K562 (cell line): ENCODE measurements around the gene UBE2E3. TPM values are rescaled to one million over a fixed set of nuclear protein-coding genes. Genes with fewer than 3 reads are reported as not detected.

ENCODE experiments used
- EP300 ChIP-seq: IDR thresholded peaks from 2 replicates; pipeline ENCODE4 v1.6.1; 2012; ENCODE audit warnings: low read length, improper control_type of control experiment
- ETV1 ChIP-seq: fragments of 450-650 bp; conservative IDR thresholded peaks from 2 replicates; pipeline ENCODE4 v1.6.1; 2016; ENCODE audit warnings: missing genetic modification characterization, control low read depth, low read depth, missing compliant biosample characterization
- PML ChIP-seq: IDR thresholded peaks from 2 replicates; pipeline ENCODE4 v1.6.1; 2012; ENCODE audit warnings: low read length, inconsistent platforms
- PRPF4 ChIP-seq: fragments of 200-400 bp; formaldehyde crosslinking; IDR thresholded peaks from one replicate; pipeline ENCODE4 v1.6.1; 2017; ENCODE audit warnings: low read length, low read depth, mild to moderate bottlenecking; ENCODE audit not compliant: insufficient read depth, poor library complexity, severe bottlenecking
- SLC30A9 ChIP-seq: fragments of 250-450 bp; sonication (Bioruptor Pico); IDR thresholded peaks from 2 replicates; pipeline ENCODE4 v1.8.0; 2022; ENCODE audit warnings: mild to moderate bottlenecking, moderate library complexity
- SMC3 ChIP-seq: conservative IDR thresholded peaks from 2 replicates; pipeline ENCODE4 v1.6.1; 2011; ENCODE audit warnings: low read depth, low read length, improper control_type of control experiment; ENCODE audit not compliant: insufficient read depth
- TAF9B ChIP-seq: fragments of 450-650 bp; IDR thresholded peaks from 2 replicates; pipeline ENCODE4 v1.6.1; 2018; ENCODE audit warnings: mild to moderate bottlenecking; ENCODE audit not compliant: partially characterized antibody
- ZNF184 ChIP-seq: sonication (generic); formaldehyde crosslinking; IDR thresholded peaks from 2 replicates; pipeline ENCODE4 v1.5.0; 2020; ENCODE audit warnings: missing genetic modification reagents
- ZNF431 ChIP-seq: sonication (generic); formaldehyde crosslinking; IDR thresholded peaks from 2 replicates; pipeline ENCODE4 v1.8.0; 2022; ENCODE audit warnings: mild to moderate bottlenecking, missing genetic modification reagents
- ZNF584 ChIP-seq: fragments of 200-800 bp; sonication (Bioruptor generic); IDR thresholded peaks from 2 replicates; pipeline ENCODE4 v1.6.1; 2016; ENCODE audit warnings: low read depth, mild to moderate bottlenecking, missing genetic modification characterization, missing compliant biosample characterization
- polyA plus RNA-seq, 8 experiments: library from polyadenylated mRNA; depleted of rRNA in 4 of 8; stranded (reverse) in 5 of 8; unstranded in 3 of 8; fragments of >200 nt; fragmentation: Nextera tagmentation in 2 of 8; fragmentation: Illumina TruSeq in 1 of 8; extraction: Ambion mirVana in 2 of 8; extraction: Trizol in 1 of 8; gene quantifications; 2 replicates each; pipeline versions ENCODE4 v1.2.1 to v1.2.3, GENCODE V29; 2011 to 2014; ENCODE audit warnings: inconsistent platforms in 1 of 8, missing spikeins in 1 of 8
- total RNA-seq, 7 experiments: library from RNA; depleted of rRNA in 6 of 7; stranded (reverse); fragments of >200 nt in 6 of 7; fragmentation: Illumina TruSeq in 2 of 7; extraction: Trizol in 2 of 7; gene quantifications; 2 replicates each; pipeline versions ENCODE4 v1.2.1 to v1.2.3, GENCODE V29; 2011 to 2021; ENCODE audit warnings: low replicate concordance in 1 of 7
- TF ChIP-seq, protein P1 (sequence below), 2 experiments: fragments of 450-650 bp; formaldehyde crosslinking in 1 of 2; IDR thresholded peaks; 2 replicates each; pipeline versions ENCODE4 v1.4.0 to v1.6.1; 2014 to 2020; ENCODE audit warnings: mild to moderate bottlenecking in 2 of 2, borderline replicate concordance in 1 of 2, low read depth in 1 of 2
- TF ChIP-seq, protein P2 (sequence below): IDR thresholded peaks from 2 replicates; pipeline ENCODE4 v1.6.1; 2014; ENCODE audit warnings: antibody characterized with exemption
- TF ChIP-seq, protein P3 (sequence below): fragments of 450-650 bp; formaldehyde crosslinking; IDR thresholded peaks from 2 replicates; pipeline ENCODE4 v1.4.0; 2020; ENCODE audit warnings: mild to moderate bottlenecking, moderate library complexity
- TF ChIP-seq, protein P4 (sequence below): fragments of 450-650 bp; formaldehyde crosslinking; conservative IDR thresholded peaks from 2 replicates; pipeline ENCODE4 v1.4.0; 2022; ENCODE audit warnings: mild to moderate bottlenecking, missing genetic modification characterization

Gene UBE2E3
- total and polyA plus RNA-seq, 9 of the 15 experiments (the other 6 are each of a cell fraction or from before 2014, with no cell fraction given), result 58.2 to 173 (median 78.0) TPM

DNA sequence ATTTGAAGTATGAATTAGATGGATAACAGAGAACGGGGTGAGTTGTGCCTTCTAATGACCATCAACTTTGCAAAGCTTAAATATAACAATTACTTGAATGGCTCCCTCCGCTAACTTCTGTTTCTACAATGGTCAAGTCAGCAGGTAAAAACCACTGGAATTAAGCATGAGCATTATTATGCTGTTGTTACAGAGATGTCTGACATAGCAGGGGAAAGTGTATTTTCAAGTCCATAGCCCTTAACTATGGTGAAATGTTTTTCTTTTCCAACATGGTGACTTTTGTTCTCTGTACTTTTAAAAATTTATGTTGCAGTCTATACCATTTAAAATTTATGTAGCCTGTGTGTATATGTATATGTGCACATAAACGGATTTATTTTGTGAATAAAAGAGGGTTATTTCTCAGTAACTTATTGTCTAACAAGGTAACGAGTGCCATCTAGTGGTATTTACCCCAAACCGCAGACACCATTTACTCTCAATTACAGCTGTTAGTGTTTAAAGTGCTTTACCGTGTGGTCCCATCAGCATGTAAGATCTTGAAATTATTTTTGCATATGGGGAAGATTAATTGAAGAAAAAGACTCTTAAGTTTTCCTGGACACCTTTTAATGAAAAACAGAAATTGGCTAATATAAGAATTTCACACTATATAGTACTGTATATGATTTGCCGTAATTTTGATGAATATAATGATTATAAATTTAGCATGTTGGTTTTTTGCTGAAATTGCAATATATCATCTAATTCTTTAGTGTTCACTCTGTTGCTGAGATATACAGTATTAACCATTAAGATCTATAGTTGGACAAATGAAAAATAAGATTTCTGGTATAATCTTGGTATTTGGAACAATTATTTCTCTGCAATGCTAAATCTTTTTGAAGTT is 78.2 kb downstream of the UBE2E3 start (continued):
- TF ChIP-seq, protein P1, sequence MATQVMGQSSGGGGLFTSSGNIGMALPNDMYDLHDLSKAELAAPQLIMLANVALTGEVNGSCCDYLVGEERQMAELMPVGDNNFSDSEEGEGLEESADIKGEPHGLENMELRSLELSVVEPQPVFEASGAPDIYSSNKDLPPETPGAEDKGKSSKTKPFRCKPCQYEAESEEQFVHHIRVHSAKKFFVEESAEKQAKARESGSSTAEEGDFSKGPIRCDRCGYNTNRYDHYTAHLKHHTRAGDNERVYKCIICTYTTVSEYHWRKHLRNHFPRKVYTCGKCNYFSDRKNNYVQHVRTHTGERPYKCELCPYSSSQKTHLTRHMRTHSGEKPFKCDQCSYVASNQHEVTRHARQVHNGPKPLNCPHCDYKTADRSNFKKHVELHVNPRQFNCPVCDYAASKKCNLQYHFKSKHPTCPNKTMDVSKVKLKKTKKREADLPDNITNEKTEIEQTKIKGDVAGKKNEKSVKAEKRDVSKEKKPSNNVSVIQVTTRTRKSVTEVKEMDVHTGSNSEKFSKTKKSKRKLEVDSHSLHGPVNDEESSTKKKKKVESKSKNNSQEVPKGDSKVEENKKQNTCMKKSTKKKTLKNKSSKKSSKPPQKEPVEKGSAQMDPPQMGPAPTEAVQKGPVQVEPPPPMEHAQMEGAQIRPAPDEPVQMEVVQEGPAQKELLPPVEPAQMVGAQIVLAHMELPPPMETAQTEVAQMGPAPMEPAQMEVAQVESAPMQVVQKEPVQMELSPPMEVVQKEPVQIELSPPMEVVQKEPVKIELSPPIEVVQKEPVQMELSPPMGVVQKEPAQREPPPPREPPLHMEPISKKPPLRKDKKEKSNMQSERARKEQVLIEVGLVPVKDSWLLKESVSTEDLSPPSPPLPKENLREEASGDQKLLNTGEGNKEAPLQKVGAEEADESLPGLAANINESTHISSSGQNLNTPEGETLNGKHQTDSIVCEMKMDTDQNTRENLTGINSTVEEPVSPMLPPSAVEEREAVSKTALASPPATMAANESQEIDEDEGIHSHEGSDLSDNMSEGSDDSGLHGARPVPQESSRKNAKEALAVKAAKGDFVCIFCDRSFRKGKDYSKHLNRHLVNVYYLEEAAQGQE (IDR thresholded peaks at IDR 0.05; ENCODE audit: borderline replicate concordance), result peak; percentile 76; the same call in 1 of the 2 replicates
- TF ChIP-seq, protein P1 (CRISPR knock-in tag; IDR thresholded peaks at IDR 0.05; ENCODE audit: low read depth), result no peak
- no peak for TF ChIP-seq SLC30A9
- TF ChIP-seq, protein P2, sequence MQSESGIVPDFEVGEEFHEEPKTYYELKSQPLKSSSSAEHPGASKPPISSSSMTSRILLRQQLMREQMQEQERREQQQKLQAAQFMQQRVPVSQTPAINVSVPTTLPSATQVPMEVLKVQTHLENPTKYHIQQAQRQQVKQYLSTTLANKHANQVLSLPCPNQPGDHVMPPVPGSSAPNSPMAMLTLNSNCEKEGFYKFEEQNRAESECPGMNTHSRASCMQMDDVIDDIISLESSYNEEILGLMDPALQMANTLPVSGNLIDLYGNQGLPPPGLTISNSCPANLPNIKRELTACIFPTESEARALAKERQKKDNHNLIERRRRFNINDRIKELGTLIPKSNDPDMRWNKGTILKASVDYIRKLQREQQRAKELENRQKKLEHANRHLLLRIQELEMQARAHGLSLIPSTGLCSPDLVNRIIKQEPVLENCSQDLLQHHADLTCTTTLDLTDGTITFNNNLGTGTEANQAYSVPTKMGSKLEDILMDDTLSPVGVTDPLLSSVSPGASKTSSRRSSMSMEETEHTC, result no peak
- no peak for TF ChIP-seq ZNF184 (CRISPR knock-in tag)
- no peak for TF ChIP-seq PML
- peak; percentile 40; the same call in 1 of the 2 replicates for TF ChIP-seq SMC3
- no peak for TF ChIP-seq ZNF584 (CRISPR knock-in tag)
- TF ChIP-seq, protein P3, sequence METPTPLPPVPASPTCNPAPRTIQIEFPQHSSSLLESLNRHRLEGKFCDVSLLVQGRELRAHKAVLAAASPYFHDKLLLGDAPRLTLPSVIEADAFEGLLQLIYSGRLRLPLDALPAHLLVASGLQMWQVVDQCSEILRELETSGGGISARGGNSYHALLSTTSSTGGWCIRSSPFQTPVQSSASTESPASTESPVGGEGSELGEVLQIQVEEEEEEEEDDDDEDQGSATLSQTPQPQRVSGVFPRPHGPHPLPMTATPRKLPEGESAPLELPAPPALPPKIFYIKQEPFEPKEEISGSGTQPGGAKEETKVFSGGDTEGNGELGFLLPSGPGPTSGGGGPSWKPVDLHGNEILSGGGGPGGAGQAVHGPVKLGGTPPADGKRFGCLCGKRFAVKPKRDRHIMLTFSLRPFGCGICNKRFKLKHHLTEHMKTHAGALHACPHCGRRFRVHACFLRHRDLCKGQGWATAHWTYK, result no peak
- TF ChIP-seq, protein P4, sequence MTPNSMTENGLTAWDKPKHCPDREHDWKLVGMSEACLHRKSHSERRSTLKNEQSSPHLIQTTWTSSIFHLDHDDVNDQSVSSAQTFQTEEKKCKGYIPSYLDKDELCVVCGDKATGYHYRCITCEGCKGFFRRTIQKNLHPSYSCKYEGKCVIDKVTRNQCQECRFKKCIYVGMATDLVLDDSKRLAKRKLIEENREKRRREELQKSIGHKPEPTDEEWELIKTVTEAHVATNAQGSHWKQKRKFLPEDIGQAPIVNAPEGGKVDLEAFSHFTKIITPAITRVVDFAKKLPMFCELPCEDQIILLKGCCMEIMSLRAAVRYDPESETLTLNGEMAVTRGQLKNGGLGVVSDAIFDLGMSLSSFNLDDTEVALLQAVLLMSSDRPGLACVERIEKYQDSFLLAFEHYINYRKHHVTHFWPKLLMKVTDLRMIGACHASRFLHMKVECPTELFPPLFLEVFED (CRISPR knock-in tag), result no peak
- TF ChIP-seq PRPF4, result no peak
- no peak for TF ChIP-seq EP300
- TF ChIP-seq ZNF431 (CRISPR knock-in tag), result no peak
- TF ChIP-seq ETV1 (tag), result no peak
- no peak for TF ChIP-seq TAF9B
